Measurements from ENCODE around the gene CXXC1.
A peak's percentile ranks its signal among the peaks of the same experiment; 100 is the strongest.

Gene CXXC1

DNA sequence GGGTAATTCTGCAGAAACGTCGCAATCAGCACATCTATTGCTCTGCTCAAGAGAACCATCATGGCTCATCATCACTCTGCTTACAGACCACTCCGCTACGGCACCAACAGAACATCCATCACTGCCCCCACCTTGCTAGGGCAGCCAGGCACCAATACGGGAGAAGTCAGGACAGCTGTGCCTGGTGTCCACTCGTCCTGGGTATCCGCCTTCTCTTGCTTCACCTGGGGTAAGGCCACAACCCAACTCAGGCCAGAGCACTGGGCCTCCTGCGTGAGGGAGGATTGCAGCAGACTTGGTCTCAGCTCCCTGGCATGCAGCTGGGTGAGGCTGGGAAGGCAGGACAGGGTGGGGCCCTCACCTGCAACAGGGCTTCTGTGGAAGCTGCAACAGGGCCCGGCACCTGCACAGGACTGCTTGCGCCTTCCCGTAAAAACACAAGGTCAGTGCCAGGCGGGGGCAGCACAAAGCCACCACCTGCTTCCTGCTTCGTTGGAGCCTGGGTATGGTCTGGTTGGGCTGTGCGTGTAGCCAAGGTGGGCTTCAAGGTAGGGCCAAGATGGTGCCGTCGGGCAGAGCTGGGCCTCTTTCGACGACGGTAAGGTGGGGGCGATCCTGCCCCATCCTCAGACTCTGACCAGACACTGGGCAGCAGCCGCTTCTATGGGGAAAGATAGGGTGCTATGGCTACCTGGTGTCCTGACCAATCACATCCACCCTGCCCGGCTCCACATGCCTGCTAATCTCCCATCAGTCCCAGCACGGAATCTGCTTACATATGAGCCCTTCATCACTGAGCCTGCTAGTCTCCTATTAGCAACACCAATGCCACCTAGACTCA is 14.1 kb downstream of the CXXC1 start:
- H3K4me3 ChIP-seq (ENCODE audit: low read depth, low read length) = no peak overlapping the region
- no peak for DNase-seq (ENCODE audit: low read depth)

GRCh38 chr18:50272568-50272967 is 14.9 kb downstream of the CXXC1 start:
- TF ChIP-seq, protein P1, sequence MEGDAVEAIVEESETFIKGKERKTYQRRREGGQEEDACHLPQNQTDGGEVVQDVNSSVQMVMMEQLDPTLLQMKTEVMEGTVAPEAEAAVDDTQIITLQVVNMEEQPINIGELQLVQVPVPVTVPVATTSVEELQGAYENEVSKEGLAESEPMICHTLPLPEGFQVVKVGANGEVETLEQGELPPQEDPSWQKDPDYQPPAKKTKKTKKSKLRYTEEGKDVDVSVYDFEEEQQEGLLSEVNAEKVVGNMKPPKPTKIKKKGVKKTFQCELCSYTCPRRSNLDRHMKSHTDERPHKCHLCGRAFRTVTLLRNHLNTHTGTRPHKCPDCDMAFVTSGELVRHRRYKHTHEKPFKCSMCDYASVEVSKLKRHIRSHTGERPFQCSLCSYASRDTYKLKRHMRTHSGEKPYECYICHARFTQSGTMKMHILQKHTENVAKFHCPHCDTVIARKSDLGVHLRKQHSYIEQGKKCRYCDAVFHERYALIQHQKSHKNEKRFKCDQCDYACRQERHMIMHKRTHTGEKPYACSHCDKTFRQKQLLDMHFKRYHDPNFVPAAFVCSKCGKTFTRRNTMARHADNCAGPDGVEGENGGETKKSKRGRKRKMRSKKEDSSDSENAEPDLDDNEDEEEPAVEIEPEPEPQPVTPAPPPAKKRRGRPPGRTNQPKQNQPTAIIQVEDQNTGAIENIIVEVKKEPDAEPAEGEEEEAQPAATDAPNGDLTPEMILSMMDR (IDR thresholded peaks at IDR 0.05; ENCODE audit: control insufficient read depth, extremely low read depth, insufficient read depth) = no peak
- no peak overlapping the region for H3K4me3 ChIP-seq (ENCODE audit: low read depth, low read length)
- DNase-seq (ENCODE audit: low read depth) = no peak

More for the DNA sequence above, 14.1 kb downstream of the CXXC1 start:
- TF ChIP-seq, protein P1 (IDR thresholded peaks at IDR 0.05; ENCODE audit: control insufficient read depth, extremely low read depth, insufficient read depth) = no peak

DNA sequence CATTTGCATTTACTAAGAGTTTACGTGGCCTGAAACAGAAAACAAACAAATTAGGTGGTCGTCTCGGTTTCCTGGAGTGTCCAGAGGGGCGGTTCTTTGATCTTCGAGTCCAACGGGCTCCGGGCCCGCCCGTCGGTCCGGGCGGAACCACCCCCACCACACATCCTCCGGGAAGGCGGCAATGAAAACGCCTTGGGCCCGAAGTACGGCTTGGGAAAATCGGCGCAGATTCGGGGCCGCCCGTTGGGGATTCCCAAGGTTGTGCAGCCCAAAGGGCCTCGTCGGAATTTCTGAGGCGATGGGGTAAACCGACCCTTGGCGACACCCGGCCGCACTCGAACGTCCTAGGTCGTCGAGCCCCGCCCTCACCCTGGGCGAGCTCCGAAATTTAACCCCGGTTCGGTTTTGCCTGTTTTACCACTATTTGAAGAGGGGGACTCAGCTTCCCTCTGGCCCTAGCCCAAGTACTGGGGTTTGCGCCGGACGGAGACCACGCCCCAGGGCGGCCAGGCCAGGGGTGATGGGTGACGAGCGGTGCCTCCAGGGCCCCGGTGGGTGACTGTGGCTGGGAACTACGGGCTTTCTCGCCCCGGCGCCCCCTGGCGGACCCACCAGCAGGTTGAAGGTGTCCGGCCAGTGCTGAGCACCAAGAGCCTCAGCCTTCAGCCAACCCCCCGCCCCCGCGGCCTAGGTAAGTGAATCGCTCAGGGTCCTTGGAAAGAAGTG is 19.3 kb downstream of the CXXC1 start:
- no peak for DNase-seq (ENCODE audit: low read depth)
- TF ChIP-seq, protein P1 (IDR thresholded peaks at IDR 0.05; ENCODE audit: control insufficient read depth, extremely low read depth, insufficient read depth) = peak; percentile 53
- no peak overlapping the region for H3K4me3 ChIP-seq (ENCODE audit: low read depth, low read length)

DNA sequence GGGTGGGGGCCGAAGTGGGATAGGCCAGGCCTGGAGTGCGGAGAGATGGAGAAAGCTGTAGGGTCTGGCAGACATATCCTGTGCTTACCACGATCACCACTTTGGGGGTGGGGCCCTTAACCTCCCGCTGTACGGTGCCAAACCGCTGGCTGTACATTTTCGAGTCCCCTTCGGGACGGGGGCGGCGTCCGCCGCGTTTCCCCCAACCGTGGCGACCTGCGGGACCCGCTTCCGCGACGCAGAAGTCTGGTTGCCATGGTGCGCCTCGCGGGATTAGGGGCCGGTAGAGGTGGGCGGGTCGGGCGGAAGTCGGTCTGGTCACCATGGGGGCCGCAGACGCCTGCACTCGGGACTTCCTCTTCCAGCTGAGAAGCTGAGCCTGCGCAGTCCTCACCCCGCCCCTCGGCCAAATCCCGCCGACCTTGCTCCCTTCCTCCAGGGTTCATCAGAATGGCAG is 21.2 kb downstream of the CXXC1 start, which contains the start of gene CFAP53:
CFAP53 (minus strand) TSS at position 248 of the 457 bp plus-strand sequence; CDS start at position 157, 91 bp downstream.
- DNase-seq (ENCODE audit: low read depth) = peak; percentile 19
- H3K4me3 ChIP-seq (ENCODE audit: low read depth, low read length) = peak within 1 kb of the TSS; percentile 73
- TF ChIP-seq, protein P1 (IDR thresholded peaks at IDR 0.05; ENCODE audit: control insufficient read depth, extremely low read depth, insufficient read depth) = no peak

- no peak overlapping the region for H3K4me3 ChIP-seq (ENCODE audit: low read depth, low read length)
- DNase-seq (ENCODE audit: low read depth) = no peak
- TF ChIP-seq, protein P1 (IDR thresholded peaks at IDR 0.05; ENCODE audit: control insufficient read depth, extremely low read depth, insufficient read depth) = no peak
Measured at GRCh38 chr18:50262977-50263376, 24.5 kb downstream of the CXXC1 start.

DNA sequence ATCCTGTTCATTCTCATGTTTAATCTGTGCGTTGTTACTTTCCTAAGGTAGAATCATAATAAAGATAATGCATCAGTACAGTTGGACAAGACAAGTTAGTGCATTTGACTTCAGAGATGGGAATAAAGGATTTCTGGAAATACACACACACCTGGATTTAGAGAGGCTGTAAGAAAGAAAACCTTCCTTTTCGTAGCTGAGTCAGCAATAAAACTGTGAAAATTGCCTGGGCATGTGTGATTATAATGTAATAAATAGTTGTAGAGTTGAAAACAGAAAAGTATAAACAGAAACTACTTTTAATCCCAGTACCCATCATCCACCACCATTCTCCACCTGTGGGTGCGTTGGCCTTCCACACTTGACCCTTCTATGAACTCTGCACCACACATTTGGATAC is 36.6 kb downstream of the CXXC1 start:
- no peak for DNase-seq (ENCODE audit: low read depth)
- no peak overlapping the region for H3K4me3 ChIP-seq (ENCODE audit: low read depth, low read length)
- TF ChIP-seq, protein P1 (IDR thresholded peaks at IDR 0.05; ENCODE audit: control insufficient read depth, extremely low read depth, insufficient read depth) = no peak
